Germinal center (tissue), 1 donor: ENCODE measurements around the gene CFAP107.
"Not testable (repeated sequence)": the region's sequence is repeated elsewhere in the genome, so short reads cannot be mapped to it uniquely, and the experiment has no call there.

Source experiments
- DNase-seq: peaks from one replicate; pipeline ENCODE4 v3.0.0; 2012; ENCODE audit warnings: mixed read lengths, low spot score

Gene CFAP107

DNA sequence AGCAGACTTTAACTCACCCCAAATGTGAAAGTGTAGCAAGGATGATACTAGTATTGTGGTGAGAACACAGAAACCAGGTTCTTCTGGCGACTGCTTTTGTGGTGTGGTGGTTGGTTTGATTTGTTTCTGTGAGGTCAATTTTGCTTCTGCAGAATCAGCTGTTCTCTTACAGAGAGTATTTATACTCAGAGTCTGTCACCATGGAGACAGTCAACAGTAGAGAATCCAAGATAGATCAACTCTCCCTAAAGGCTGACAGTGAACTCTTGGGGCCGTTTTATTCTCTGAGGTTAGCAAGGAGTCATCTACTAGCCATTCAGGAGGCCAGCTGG lies at the start of gene CFAP107:
TSS of gene CFAP107 (plus strand) at position 209 of the 332 bp plus-strand sequence. CDS start 231 bp downstream, outside the sequence.
- no peak for DNase-seq

- DNase-seq, result no peak
These were observed 49.3 kb upstream of the CFAP107 start for GRCh38 chr1:12696658-12697057.

DNA sequence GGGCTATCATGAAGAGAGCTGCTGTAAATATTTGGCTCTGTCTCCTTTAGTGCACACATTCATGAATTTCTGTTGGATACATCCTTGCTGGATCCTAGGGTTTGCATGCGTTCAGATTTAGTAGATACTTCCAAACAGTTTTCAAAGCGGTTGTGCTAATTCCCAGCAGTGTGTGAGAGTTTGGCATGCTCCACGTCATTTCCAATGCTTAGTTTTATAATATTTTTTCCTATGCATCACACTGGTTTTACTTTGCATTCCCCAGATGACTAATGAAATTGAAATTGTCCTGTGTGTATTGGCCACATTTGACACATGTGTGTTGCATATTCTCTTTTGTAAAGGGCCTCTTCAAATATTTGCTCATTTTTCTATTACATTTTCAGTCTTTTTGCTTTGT lies 48.6 kb upstream of the CFAP107 start:
- DNase-seq, result no peak

DNA sequence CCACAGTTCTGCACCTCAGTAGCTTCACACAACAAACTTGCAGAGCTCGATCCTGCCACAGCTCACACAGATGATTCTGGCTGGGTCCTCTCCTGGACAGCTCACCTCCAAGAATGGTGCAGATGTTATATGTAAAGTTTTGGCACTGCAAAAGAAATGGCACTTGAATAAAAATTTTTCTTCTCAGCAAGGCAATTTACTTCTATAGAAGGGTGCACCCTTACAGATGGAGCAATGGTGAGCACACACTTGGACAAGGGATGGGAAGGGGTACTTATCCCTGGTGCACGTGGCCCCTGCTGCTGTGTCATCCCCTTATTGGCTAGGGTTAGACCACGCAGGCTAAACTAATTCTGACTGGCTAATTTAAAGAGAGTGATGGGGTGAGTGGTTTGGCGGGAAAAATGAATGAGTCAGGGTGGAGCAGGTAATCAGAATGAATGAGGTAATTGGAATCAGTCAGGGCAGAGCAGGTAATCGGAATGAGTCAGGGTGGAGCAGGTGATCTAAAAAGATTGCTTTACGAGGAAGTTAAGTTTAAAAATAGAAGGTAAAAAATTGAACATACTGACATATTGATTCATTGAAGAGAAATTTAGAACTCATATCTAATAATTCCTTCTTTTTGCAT lies 42.1 kb upstream of the CFAP107 start:
- no peak for DNase-seq

DNA sequence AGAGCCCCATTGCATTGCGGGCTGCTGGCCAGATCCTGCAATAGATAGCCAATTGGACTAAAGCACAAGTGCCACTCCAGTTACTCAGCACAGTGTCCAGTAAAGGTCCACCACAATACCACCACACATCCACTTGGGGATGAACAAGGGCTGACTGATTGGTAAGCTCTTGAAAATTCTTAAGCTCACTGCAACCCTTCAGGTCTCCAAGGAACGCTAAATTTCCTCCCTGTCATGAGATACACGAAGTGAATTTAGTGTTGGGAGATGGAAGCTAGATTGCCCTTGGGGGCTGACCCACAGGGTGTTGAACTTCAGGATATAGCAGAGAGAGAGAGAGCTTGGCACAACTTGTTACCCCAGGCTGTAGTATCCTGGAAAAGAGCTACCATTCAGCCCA lies 39.9 kb upstream of the CFAP107 start:
- DNase-seq, result no peak

GRCh38 chr1:12708396-12709090 lies 37.5 kb upstream of the CFAP107 start:
- no peak for DNase-seq

- DNase-seq, result no peak
These were observed 36.9 kb upstream of the CFAP107 start for GRCh38 chr1:12709091-12709491.

GRCh38 chr1:12709696-12710095 lies 36.3 kb upstream of the CFAP107 start:
- DNase-seq, result no peak

DNA sequence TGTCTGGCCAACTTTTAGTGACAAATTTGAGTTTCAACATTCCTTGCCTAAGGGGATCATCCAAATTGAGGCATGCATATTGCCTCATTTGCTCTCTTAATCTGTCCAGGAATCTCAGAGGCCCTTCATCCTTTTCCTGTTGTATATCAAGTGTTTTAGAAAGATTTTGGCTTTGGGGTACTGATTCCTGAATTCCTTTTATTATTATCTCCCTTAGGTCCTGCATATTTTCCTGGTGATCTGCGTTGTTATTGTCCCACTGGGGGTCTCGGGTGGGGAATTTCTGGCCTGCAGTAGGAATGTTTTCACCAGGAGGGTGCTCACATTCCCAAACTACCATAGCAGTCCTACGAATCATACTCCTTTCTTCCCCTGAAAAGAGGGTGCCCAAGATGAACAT lies 34.5 kb upstream of the CFAP107 start:
- DNase-seq, result no peak

DNA sequence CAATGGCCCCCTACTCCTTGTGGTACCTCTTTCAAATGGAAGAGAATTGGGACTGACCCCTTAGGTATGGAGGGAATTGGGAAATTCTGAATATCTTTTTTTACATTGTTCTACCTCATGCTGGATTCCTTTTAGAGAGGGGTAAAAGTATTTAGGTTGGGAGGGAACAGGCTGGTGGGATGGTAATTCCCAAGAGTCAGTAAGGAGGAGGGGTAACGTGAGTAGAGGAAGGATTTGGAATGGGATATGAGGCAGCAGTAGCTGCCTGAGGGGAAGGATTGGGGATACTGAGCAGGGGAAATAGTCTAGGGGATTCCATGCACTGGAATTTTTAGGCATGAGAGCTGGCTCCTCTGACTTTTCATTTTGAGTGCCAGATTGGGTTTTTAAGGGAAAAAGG lies 33.9 kb upstream of the CFAP107 start:
- no peak for DNase-seq

DNA sequence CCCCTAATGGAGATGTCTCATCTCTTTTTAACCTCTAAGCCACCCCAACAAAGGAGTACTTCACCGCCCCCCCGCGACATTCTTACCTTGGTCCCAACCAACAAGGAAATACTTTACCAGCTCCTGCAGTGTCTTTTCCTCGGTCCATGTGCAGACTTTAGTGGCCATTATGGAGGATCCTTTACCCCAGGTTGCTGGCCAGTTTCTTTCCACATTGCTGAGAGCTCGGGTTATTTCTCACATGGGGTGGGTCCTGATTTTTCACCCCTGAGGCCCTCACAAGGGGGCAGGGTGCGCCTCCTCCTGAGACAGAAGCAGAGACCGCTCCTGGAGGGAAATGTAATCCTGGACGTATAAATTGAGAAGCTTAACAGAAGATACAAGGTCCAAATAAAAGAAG lies 33.1 kb upstream of the CFAP107 start:
- DNase-seq, result no peak

DNA sequence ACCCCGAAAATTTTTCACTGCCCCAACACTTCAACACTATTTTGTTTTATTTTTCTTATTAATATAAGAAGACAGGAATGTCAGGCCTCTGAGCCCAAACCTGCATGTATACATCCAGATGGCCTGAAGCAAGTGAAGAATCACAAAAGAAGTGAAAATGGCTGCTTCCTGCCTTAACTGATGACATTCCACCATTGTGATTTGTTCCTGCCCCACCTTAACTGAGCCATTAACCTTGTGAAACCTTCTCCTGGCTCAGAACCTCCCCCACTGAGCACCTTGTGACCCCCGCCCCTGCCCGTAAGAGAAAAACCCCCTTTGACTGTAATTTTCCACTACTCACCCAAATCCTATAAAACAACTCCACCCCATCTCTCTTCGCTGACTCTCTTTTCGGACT lies 32.3 kb upstream of the CFAP107 start:
- not testable (repeated sequence) for DNase-seq

DNA sequence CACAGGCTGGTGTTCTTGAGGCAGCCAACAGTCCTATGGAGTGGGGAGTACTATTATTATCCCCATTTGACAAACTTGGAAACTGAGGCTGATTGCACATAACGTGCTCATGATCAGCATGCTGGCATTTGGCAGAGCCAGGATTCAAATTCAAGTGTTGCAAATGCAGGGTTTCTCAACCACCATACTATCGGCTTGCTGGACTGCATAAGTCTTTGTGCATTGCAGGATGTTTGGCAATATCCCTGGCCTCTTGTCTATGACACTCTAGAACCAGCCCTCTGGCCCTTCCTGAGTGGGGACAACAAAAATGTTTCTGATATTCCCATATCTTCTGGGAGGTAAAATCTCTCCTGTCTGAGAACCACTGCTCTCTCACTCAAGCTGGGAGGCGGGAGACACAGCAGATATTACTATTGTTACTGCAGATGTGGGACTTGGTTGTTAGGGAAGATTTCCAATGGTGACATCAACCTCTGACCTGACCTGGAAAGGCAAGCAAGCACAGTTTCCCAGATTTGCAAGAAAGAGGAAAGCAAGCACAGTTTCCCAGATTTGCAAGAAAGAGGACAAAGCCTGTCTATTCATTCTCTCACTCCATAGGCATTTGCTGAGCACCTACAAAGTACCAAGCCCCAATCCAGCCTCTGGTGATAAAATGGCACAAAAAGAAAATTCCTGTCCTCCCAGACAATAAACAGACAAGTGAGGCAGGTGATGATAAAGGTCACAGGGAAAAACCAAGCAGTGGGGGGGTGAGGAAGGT lies 31.1 kb upstream of the CFAP107 start:
- no peak for DNase-seq

GRCh38 chr1:12715896-12716437 lies 30.0 kb upstream of the CFAP107 start, which contains the start of gene AADACL3:
AADACL3 (plus strand) TSS chr1:12716110; CDS start chr1:12716177, 67 bp downstream.
- DNase-seq, result no peak

DNA sequence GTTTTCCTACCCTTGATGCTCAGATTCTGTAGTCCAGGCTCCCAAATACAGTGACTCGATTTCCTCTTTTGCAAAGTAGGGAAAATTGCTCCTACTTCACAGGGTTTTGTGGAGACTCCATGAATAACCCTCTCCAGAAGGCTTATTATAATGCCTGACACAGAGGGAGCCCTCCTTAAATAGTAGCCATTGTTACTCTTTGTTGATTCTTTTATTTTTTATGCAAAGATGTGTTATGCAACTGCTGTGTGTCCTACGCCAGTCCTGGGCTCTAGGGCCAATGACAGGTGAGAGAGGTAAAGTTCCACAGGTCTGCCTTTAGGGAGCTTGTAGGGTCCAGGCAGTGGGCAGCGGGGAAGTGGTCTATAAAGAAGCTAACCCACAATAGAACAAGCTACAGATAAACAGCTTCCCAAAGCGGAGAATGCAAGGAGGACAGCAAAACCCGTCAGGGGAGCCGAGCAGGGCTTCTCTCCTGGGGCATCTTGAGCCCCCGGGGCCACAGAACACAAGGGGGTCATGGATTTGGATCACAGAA lies 28.6 kb upstream of the CFAP107 start:
- DNase-seq, result no peak

DNA sequence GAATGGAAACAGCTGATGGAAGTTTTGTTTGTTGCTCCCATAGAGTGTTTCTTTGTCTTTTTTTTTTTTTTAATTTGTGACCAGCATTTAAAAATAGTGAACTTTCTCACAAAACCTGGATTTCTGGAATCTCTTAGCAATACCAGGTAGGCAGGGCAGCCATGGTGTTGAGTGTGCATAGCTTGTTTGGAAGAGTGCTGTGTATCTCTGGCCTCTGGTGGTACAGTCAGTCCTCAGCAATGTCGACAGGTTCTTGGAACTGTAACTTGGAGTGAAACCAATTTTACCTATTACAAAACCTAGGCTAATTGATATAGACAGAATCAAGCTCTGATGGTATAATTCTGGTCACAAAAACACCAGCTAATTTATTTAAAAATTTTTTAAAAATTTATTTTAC lies 23.4 kb upstream of the CFAP107 start:
- no peak for DNase-seq

GRCh38 chr1:12728391-12728790 lies 17.6 kb upstream of the CFAP107 start:
- no peak for DNase-seq

GRCh38 chr1:12730156-12730555 lies 15.8 kb upstream of the CFAP107 start:
- no peak for DNase-seq

DNA sequence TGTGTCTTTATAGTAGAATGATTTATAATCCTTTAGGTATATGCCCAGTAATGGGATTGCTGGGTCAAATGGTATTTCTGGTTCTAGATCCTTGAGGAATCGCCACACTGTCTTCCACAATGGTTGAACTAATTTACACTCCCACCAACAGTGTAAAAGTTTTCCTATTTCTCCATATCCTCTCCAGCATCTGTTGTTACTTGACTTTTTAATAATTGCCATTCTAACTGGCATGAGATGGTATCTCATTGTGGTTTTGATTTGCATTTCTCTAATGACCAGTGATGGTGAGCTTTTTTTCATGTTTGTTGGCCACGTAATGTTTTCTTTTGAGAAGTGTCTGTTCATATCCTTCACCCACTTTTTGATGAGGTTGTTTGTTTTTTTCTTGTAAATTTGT lies 14.9 kb upstream of the CFAP107 start:
- DNase-seq, result not testable (repeated sequence)

GRCh38 chr1:12734651-12735050 lies 11.3 kb upstream of the CFAP107 start:
- DNase-seq, result no peak

DNA sequence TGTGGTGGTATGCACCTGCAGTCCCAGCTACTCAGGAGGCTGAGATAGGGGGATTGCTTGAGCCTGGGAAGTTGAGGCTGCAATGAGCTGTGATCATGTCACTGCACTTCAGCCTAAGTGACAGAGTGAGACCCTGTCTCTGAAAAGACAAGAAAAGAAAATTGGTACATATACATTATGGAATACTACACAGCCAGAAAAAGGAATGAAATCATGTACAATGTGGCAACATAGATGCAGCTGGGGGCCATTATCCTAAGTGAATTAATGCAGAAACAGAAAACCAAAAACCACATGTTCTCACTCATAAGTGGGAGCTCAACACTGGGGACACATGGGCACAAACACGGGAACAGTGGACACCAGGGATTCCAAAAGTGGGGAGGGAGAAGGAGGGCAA lies 7.1 kb upstream of the CFAP107 start:
- no peak for DNase-seq

- no peak for DNase-seq
These were observed 6.4 kb upstream of the CFAP107 start for GRCh38 chr1:12739613-12740012.

GRCh38 chr1:12741946-12742345 lies 4.1 kb upstream of the CFAP107 start:
- DNase-seq, result no peak
